GM18519 (cell line): Measurements from ENCODE around the gene LMBR1L.
A peak's percentile ranks its signal among the peaks of the same experiment; 100 is the strongest.
"Not testable (repeated sequence)": the region's sequence is repeated elsewhere in the genome, so short reads cannot be mapped to it uniquely, and the experiment has no call there.

ENCODE experiments used
- ATAC-seq: cut with Tn5 transposase; IDR thresholded peaks from one replicate; pipeline ENCODE4 v1.9.1; 2021; ENCODE audit warnings: mild to moderate bottlenecking, moderate library complexity; ENCODE audit not compliant: unreplicated experiment, low FRiP score

LMBR1L gene, protein sequence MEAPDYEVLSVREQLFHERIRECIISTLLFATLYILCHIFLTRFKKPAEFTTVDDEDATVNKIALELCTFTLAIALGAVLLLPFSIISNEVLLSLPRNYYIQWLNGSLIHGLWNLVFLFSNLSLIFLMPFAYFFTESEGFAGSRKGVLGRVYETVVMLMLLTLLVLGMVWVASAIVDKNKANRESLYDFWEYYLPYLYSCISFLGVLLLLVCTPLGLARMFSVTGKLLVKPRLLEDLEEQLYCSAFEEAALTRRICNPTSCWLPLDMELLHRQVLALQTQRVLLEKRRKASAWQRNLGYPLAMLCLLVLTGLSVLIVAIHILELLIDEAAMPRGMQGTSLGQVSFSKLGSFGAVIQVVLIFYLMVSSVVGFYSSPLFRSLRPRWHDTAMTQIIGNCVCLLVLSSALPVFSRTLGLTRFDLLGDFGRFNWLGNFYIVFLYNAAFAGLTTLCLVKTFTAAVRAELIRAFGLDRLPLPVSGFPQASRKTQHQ

DNA sequence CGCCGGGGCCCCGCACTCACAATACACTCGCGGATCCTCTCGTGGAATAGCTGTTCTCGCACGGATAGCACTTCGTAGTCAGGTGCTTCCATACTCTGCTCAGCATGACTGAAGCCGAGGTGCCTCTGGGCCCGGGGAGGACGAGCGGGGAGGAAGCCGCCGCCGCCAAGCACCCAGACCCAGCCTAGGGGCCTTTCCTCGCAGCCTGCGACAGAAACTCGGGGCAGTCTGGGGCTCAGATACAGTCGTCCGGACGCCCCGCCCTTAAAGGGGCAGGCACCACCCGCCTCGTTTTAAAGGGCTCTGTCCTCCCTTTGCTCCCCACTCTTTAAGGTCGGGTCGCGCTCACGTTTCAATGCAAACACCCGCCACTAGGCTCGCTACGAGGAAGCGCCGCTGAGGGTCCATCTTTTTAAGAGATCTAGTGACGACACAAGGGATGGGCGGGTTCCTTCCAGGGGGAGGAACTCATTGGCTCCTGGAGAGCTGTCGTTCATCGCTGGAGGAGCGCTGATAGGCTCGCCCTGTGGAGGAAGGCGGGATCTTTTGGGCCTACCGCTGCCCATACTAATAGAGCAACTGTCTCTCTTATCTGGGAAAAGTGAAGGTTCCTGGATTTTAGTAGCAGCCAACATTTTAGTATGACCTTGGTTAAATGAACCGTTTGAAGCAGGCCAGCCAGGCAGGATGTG is at the start of gene LMBR1L:
TSS of gene LMBR1L (minus strand) at position 384 of the 692 bp plus-strand sequence. CDS start at position 92, 292 bp downstream.
- peak; percentile 96 for ATAC-seq

DNA sequence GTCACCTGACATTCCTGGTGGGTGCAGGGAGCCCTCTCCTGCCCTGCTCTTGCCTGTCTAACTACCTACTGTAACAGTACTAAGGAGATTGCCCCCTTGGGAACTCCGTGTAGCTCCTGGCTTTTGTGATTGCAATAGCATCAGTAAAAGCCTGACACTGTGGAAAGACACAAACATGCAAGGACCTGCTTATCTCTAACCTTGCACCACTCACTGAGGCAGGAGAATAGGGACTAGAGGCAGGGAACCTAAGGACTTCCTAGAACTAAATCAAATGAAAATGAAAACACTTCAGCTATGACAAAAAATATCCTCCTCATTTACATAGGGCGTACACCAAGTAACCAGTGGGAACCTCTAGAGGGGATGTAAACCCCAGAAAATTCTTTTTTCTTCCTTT is 49.8 kb upstream of the LMBR1L start:
- ATAC-seq, result no peak

- ATAC-seq, result no peak
Measured at GRCh38 chr12:49154221-49154620, 43.6 kb upstream of the LMBR1L start.

DNA sequence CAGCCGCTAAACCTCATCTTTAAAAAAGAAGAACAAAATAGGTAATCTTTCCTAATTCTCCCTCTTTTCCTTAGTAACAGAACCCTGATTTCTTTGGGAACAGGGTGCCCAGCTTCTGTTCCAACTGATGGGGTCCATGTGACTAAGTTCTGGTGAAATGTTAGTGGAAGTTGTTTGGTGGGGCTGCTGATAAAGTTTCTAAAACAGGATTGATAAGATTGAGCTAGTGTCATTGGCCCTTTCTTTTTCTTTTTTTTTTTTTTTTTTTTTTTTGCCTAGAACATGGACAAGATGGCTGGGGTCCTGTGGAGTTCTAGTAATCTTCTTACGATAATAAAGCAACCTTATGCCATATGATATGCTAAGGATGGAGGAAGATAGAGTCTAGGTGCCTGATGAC is 36.7 kb upstream of the LMBR1L start:
- ATAC-seq, result no peak

GRCh38 chr12:49146406-49146805 is 35.8 kb upstream of the LMBR1L start:
- ATAC-seq, result no peak

- ATAC-seq, result no peak
Measured at GRCh38 chr12:49144384-49144783, 33.7 kb upstream of the LMBR1L start.

GRCh38 chr12:49138999-49139398 is 28.4 kb upstream of the LMBR1L start:
- no peak for ATAC-seq

DNA sequence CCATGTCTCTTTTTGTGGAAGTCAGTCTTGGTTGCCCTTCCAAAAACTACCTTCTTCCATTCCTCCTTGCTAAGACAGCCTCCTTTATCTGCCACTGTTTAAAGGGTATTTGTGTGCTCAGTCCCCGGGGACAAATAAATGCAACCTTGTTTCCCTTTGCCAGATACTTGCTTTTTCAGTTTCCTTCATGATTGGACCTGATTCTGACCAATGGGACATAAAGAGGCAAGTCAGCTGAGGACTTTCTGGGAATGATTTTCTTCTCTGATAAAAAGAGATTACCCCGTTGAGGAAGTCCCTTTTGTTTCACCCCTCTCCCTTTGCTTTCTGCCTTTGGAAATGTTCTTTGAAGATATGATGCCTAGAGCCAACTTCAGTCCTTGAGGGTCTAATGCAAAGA is 27.9 kb upstream of the LMBR1L start:
- ATAC-seq, result no peak

GRCh38 chr12:49137476-49137875 is 26.8 kb upstream of the LMBR1L start:
- ATAC-seq, result no peak

GRCh38 chr12:49136997-49137396 is 26.4 kb upstream of the LMBR1L start:
- ATAC-seq, result not testable (repeated sequence)

DNA sequence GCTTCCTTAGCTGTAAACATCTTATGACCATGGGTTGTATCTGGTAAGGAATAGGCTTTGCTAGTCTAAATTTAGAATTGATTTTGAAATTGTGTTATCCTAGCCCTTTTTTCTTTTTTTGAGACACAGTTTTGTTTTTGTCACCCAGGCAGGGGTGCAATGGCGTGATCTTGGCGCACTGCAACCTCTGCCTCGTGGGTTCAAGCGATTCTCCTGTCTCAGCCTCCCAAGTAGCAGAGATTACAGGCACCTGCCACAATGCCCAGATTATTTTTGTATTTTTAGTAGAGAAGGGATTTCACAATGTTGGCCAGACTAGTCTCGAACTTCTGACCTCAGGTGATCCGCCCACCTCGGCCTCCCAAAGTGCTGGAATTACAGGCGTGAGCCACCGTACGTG is 22.9 kb upstream of the LMBR1L start:
- no peak for ATAC-seq

- ATAC-seq, result no peak
Measured at GRCh38 chr12:49133014-49133413, 22.4 kb upstream of the LMBR1L start.

GRCh38 chr12:49131894-49132461 is 21.3 kb upstream of the LMBR1L start:
- no peak for ATAC-seq

- peak; percentile 57 for ATAC-seq
Measured at GRCh38 chr12:49131051-49131893, 20.6 kb upstream of the LMBR1L start, which contains the start of gene TUBA1B. TUBA1B (minus strand) TSS chr12:49131395; CDS start chr12:49131300, 95 bp downstream.

- ATAC-seq, result peak; percentile 32
Measured at GRCh38 chr12:49130151-49131050, 19.8 kb upstream of the LMBR1L start.

DNA sequence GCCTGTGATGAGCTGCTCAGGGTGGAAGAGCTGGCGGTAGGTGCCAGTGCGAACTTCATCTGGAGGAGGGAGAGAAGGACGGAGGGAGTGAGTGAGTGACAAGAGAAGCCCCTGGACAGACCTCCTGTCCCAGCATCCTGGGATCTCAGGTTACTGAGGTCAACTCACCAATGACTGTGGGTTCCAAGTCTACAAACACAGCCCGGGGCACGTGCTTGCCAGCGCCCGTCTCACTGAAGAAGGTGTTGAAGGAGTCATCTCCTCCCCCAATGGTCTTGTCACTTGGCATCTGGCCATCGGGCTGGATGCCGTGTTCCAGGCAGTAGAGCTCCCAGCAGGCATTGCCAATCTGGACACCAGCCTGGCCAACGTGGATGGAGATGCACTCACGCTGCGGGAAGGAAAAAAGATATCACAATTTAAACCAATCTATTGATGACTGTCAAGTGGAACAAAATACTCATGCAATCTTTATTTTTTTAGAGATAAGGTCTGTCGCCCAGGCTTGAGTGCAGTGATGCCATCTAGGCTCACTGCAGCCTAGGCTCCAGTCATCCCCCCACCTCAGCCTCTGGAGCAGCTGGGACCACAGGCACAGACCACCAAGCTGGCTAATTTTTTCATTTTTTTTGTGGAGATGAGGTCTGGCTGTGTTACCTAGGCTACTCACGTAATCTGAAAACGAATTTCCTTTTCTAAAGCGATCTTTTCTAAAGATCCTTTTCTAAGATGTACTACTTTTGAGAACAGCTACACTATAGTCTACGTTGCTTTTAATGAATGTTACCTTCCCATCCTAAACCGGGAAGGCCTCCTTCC is 18.9 kb upstream of the LMBR1L start:
- no peak for ATAC-seq

- not testable (repeated sequence) for ATAC-seq
Measured at GRCh38 chr12:49127971-49128370, 17.3 kb upstream of the LMBR1L start.
